CD14-positive monocyte (primary cell): Measurements from ENCODE around the gene DDI2. TPM values are rescaled to one million over a fixed set of nuclear protein-coding genes. Genes with fewer than 3 reads are reported as not detected.

Experiments
- DNase-seq, 3 donors: peaks; one replicate each; pipeline ENCODE4 v3.0.0-alpha.2; 2011 to 2022
- H2AFZ ChIP-seq: 2 replicates; pipeline ENCODE4 v1.6.0; 2012; ENCODE audit warnings: mild to moderate bottlenecking, low read depth, low read length, inconsistent platforms; ENCODE audit not compliant: insufficient read depth, poor library complexity, severe bottlenecking
- H3K27ac ChIP-seq, 2 donors: 1 replicate in 1 of 2; 2 replicates in 1 of 2; pipeline ENCODE4 v1.5.1; 2012 to 2013; ENCODE audit warnings: low read length in 2 of 2, control low read depth in 1 of 2, inconsistent platforms in 1 of 2, low read depth in 1 of 2, mild to moderate bottlenecking in 1 of 2
- H3K27me3 ChIP-seq, 2 donors: one replicate each; pipeline versions ENCODE4 v1.6.0 to v1.6.1; 2011 to 2013; ENCODE audit warnings: low read length in 2 of 2; ENCODE audit not compliant: control insufficient read depth in 2 of 2, insufficient read depth in 2 of 2
- H3K36me3 ChIP-seq, 2 donors: replicated peaks in 1 of 2; 1 replicate in 1 of 2; 2 replicates in 1 of 2; pipeline versions ENCODE4 v1.5.1 to v1.6.1; 2012 to 2013; ENCODE audit warnings: low read length in 2 of 2, control low read depth in 1 of 2, inconsistent platforms in 1 of 2, mild to moderate bottlenecking in 1 of 2; ENCODE audit not compliant: insufficient read depth in 2 of 2, control insufficient read depth in 1 of 2
- H3K4me1 ChIP-seq, 2 donors: 1 replicate in 1 of 2; 2 replicates in 1 of 2; pipeline versions ENCODE4 v1.5.1 to v1.6.1; 2012 to 2013; ENCODE audit warnings: low read length in 2 of 2, control low read depth in 1 of 2, inconsistent platforms in 1 of 2, mild to moderate bottlenecking in 1 of 2, moderate library complexity in 1 of 2; ENCODE audit not compliant: insufficient read depth in 2 of 2, control insufficient read depth in 1 of 2
- H3K4me2 ChIP-seq: replicated peaks from 2 replicates; pipeline ENCODE3; 2012; ENCODE audit warnings: low read length, moderate library complexity, mild to moderate bottlenecking; ENCODE audit not compliant: poor library complexity, severe bottlenecking; ENCODE audit errors: extremely low read depth
- H3K4me3 ChIP-seq, 3 experiments: fragments of 200-600 bp in 1 of 3; sonication (generic) in 1 of 3; replicated peaks in 1 of 3; 1 replicate in 2 of 3; 2 replicates in 1 of 3; pipeline ENCODE4 v1.5.1; 2011 to 2013; ENCODE audit warnings: low read length in 3 of 3, mild to moderate bottlenecking in 3 of 3, control low read depth in 2 of 3, low read depth in 2 of 3, inconsistent platforms in 1 of 3, moderate library complexity in 1 of 3
- H3K79me2 ChIP-seq: 2 replicates; pipeline ENCODE4 v1.6.0; 2012; ENCODE audit warnings: mild to moderate bottlenecking, control low read depth, inconsistent platforms, low read length, moderate library complexity; ENCODE audit not compliant: insufficient read depth
- H3K9ac ChIP-seq: 2 replicates; pipeline ENCODE4 v1.6.0; 2017; ENCODE audit warnings: low read length, mild to moderate bottlenecking; ENCODE audit not compliant: insufficient read depth, poor library complexity, severe bottlenecking
- H3K9me3 ChIP-seq, 2 donors: replicated peaks in 1 of 2; 1 replicate in 1 of 2; 2 replicates in 1 of 2; pipeline versions ENCODE4 v1.5.1 to v1.6.1; 2012 to 2013; ENCODE audit warnings: low read length in 2 of 2, control low read depth in 1 of 2; ENCODE audit not compliant: control insufficient read depth in 1 of 2, insufficient read depth in 1 of 2
- H4K20me1 ChIP-seq: 2 replicates; pipeline ENCODE4 v1.6.0; 2012; ENCODE audit warnings: mild to moderate bottlenecking, low read length, control low read depth, moderate library complexity; ENCODE audit not compliant: insufficient read depth
- H3K27ac Mint-ChIP-seq, 7 donors: one replicate each; pipeline ENCODE4 v1.8.0; 2020; ENCODE audit warnings: mild to moderate bottlenecking in 7 of 7, mixed read lengths in 7 of 7, moderate library complexity in 6 of 7, inconsistent platforms in 2 of 7
- H3K27me3 Mint-ChIP-seq, 3 donors: one replicate each; pipeline ENCODE4 v1.8.0; 2021 to 2022; ENCODE audit warnings: low read depth in 3 of 3, mild to moderate bottlenecking in 3 of 3, mixed read lengths in 3 of 3, moderate library complexity in 3 of 3, inconsistent platforms in 1 of 3
- H3K36me3 Mint-ChIP-seq, 2 donors: one replicate each; pipeline ENCODE4 v1.8.0; 2020; ENCODE audit warnings: mixed read lengths in 2 of 2, inconsistent platforms in 1 of 2, mild to moderate bottlenecking in 1 of 2
- H3K4me1 Mint-ChIP-seq: one replicate; pipeline ENCODE4 v1.8.0; 2020; ENCODE audit warnings: mild to moderate bottlenecking, mixed read lengths
- H3K4me3 Mint-ChIP-seq, 2 donors: one replicate each; pipeline ENCODE4 v1.8.0; 2020; ENCODE audit warnings: mild to moderate bottlenecking in 2 of 2, mixed read lengths in 2 of 2, moderate library complexity in 1 of 2
- H3K9me3 Mint-ChIP-seq, 7 donors: one replicate each; pipeline ENCODE4 v1.8.0; 2020 to 2022; ENCODE audit warnings: mixed read lengths in 7 of 7, mild to moderate bottlenecking in 6 of 7, moderate library complexity in 6 of 7, inconsistent platforms in 2 of 7
- CTCF ChIP-seq: fragments of 200-600 bp; IDR thresholded peaks from one replicate; pipeline ENCODE4 v1.8.0; 2022; ENCODE audit warnings: antibody characterized with exemption, mild to moderate bottlenecking
- WGBS: methylation state at CpG from one replicate; pipeline ENCODE4 v1.1.5; 2013; ENCODE audit warnings: missing lambda C conversion rate; ENCODE audit not compliant: insufficient coverage; 5-methylcytosine and 5-hydroxymethylcytosine counted together
- intact Hi-C, 2 donors: fragments of 100-400 bp; cut with micrococcal nuclease; formaldehyde crosslinking; loops; one replicate each; pipeline versions ENCODE4 v1.15.0 to v1.15.1; 2023
- polyA plus RNA-seq, 3 donors: library from polyadenylated mRNA; depleted of rRNA in 1 of 3; unstranded in 2 of 3; stranded (reverse) in 1 of 3; fragments of 300-500 nt in 2 of 3; fragments of >200 nt in 1 of 3; fragmentation: Illumina TruSeq in 2 of 3; gene quantifications; 1 replicate in 2 of 3; 2 replicates in 1 of 3; pipeline ENCODE4 v1.2.3, GENCODE V29; 2012 to 2021

Gene DDI2
- polyA plus RNA-seq, 3 donors = 2.5 to 5.4 (median 3.2) TPM

GRCh38 chr1:15616373-15617172 is 685 bp upstream of the DDI2 start:
- peak overlapping the region; percentile 98 for H3K9ac ChIP-seq
- peak overlapping the region; percentile 85 for H3K4me2 ChIP-seq
- Mint-ChIP-seq H3K36me3 (no peaks in the 10 kb centered on the region), H3K4me3 (peak overlapping the region; percentile 86 to 88), H3K4me1 (peaks cover 32% of the 10 kb centered on the region), H3K9me3 (no peaks in the 10 kb centered on the region), H3K27ac (peak overlapping the region; percentile 87 to 95 (median 93)), H3K27me3 (peaks cover 2 to 11% (median 6%) of the 10 kb centered on the region in 3 donors)
- no peaks in the 10 kb centered on the region for H3K9me3 ChIP-seq
- intact Hi-C loops = loop anchor here (5.0 kb wide), 2 partner anchors 66 to 89 kb away; partner anchors contain the start of genes DNAJC16 (in 2 of the 2) and PLEKHM2 (in 2 of the 2)
- peaks cover 36% of the 10 kb centered on the region for H3K79me2 ChIP-seq
- DNase-seq = peak in 1 of 3 donors; percentile 10
- no peaks in the 10 kb centered on the region for H3K36me3 ChIP-seq
- peak overlapping the region; percentile 52 to 86 for H3K27ac ChIP-seq
- H3K4me3 ChIP-seq = peak overlapping the region; percentile 67 to 94 (median 91)
- no peak for TF ChIP-seq CTCF
- H3K4me1 ChIP-seq = peaks cover 32 to 41% of the 10 kb centered on the region in 2 donors
- H2AFZ ChIP-seq = peak overlapping the region; percentile 79
- peaks cover 26% of the 10 kb centered on the region for H4K20me1 ChIP-seq
- no peaks in the 10 kb centered on the region for H3K27me3 ChIP-seq
- WGBS = 67% methylated on average over 6 of the region's 16 CpGs

GRCh38 chr1:15618077-15618654 is 908 bp downstream of the DDI2 start:
- peak overlapping the region; percentile 85 for H3K4me2 ChIP-seq
- no peaks in the 10 kb centered on the region for H3K9me3 ChIP-seq
- peaks cover 52% of the 10 kb centered on the region for H3K79me2 ChIP-seq
- no peaks in the 10 kb centered on the region for H3K27me3 ChIP-seq
- no peaks in the 10 kb centered on the region for H3K9me3 Mint-ChIP-seq
- H3K36me3 ChIP-seq = no peaks in the 10 kb centered on the region
- peaks cover 41% of the 10 kb centered on the region for H4K20me1 ChIP-seq
- H3K27me3 Mint-ChIP-seq = peaks cover 0 to 7% (median 6%) of the 10 kb centered on the region in 3 donors
- intact Hi-C loops = loop anchor here (5.0 kb wide), 2 partner anchors 64 to 91 kb away; partner anchors contain the start of genes DNAJC16 (in 2 of the 2) and PLEKHM2 (in 2 of the 2)
- no peak for TF ChIP-seq CTCF
- DNase-seq = peak in 2 of 3 donors; percentile 16 to 30
- H2AFZ ChIP-seq = peak overlapping the region; percentile 69
- peak overlapping the region; percentile 99 for H3K27ac ChIP-seq
- peak overlapping the region; percentile 98 for H3K9ac ChIP-seq
- peak overlapping the region; percentile 86 to 92 for H3K4me3 Mint-ChIP-seq
- H3K4me1 Mint-ChIP-seq = peaks cover 36% of the 10 kb centered on the region
- H3K27ac Mint-ChIP-seq = peak overlapping the region; percentile 87 to 96 (median 94)
- H3K36me3 Mint-ChIP-seq = no peaks in the 10 kb centered on the region
- peak overlapping the region; percentile 91 to 99 (median 94) for H3K4me3 ChIP-seq
- H3K4me1 ChIP-seq = peaks cover 32 to 41% of the 10 kb centered on the region in 2 donors
- WGBS = 0% methylated on average over 3 of the region's 8 CpGs
